ENCODE results near the gene CIBAR2.

- no peak for TF ChIP-seq ZNF121 (CRISPR knock-in tag; conservative IDR thresholded peaks at IDR 0.05)
- TF ChIP-seq CC2D1A (IDR thresholded peaks at IDR 0.05): no peak
- no peak for TF ChIP-seq TAF15 (IDR thresholded peaks at IDR 0.05; ENCODE audit: low read depth, low read length)
- TF ChIP-seq POLR2AphosphoS5 (IDR thresholded peaks at IDR 0.05; ENCODE audit: control insufficient read depth, insufficient read depth, low read depth, low read length): no peak
- TF ChIP-seq HNRNPL (IDR thresholded peaks at IDR 0.05; ENCODE audit: low read depth, low read length): no peak
- no peak for TF ChIP-seq CTCF (IDR thresholded peaks at IDR 0.05 in 2 of 3, conservative IDR thresholded peaks at IDR 0.05 in 1 of 3; ENCODE audit: insufficient read depth in 2 of 3, low read depth in 1 of 3, low read length in 3 of 3)
Observed at GRCh38 chr16:85126394-85126704, 14.1 kb upstream of the CIBAR2 start.

Measured in K562 (cell line).